DOHH2 (cell line): Measurements from ENCODE around the gene MINAR2.

Source experiments
- CTCF ChIP-seq: fragments of 200-600 bp; sonication (generic); IDR thresholded peaks from one replicate; pipeline ENCODE4 v1.5.1; 2014; ENCODE audit warnings: antibody characterized with exemption, mild to moderate bottlenecking, low read depth, low read length; ENCODE audit not compliant: poor library complexity, severe bottlenecking
- EZH2phosphoT487 ChIP-seq: fragments of 200-600 bp; sonication (generic); IDR thresholded peaks from 2 replicates; pipeline ENCODE4 v1.6.1; 2017; ENCODE audit warnings: borderline replicate concordance, mild to moderate bottlenecking, antibody characterized with exemption, low read length, moderate library complexity, mixed read lengths

GRCh38 chr5:129698661-129699060, 49.2 kb upstream of the MINAR2 start:
- TF ChIP-seq CTCF (no peak), EZH2phosphoT487 (no peak)
